ENCODE measurements around the gene STRN. TPM values are rescaled to one million over a fixed set of nuclear protein-coding genes. Genes with fewer than 3 reads are reported as not detected.

Gene STRN, protein sequence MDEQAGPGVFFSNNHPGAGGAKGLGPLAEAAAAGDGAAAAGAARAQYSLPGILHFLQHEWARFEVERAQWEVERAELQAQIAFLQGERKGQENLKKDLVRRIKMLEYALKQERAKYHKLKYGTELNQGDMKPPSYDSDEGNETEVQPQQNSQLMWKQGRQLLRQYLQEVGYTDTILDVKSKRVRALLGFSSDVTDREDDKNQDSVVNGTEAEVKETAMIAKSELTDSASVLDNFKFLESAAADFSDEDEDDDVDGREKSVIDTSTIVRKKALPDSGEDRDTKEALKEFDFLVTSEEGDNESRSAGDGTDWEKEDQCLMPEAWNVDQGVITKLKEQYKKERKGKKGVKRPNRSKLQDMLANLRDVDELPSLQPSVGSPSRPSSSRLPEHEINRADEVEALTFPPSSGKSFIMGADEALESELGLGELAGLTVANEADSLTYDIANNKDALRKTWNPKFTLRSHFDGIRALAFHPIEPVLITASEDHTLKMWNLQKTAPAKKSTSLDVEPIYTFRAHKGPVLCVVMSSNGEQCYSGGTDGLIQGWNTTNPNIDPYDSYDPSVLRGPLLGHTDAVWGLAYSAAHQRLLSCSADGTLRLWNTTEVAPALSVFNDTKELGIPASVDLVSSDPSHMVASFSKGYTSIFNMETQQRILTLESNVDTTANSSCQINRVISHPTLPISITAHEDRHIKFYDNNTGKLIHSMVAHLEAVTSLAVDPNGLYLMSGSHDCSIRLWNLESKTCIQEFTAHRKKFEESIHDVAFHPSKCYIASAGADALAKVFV
- total RNA-seq (10 to 100 TPM; 25.4 to 27.3 TPM), polyA plus RNA-seq (ENCODE audit: insufficient read length in 6 of 6) (10 to 100 TPM; 19.5 to 27.0 (median 24.9) TPM)
- long read RNA-seq, donor 1 = 0 reads
- long read RNA-seq, donor 2, partial matches to known transcripts = 11 of 11 reads
- long read RNA-seq, donor 2, other reads (novel, unspliced or antisense) = 0 of 11 reads
- long read RNA-seq, donor 3 = 0 reads
- long read RNA-seq, donor 4, partial matches to known transcripts = 3 of 4 reads
- long read RNA-seq, donor 4, other reads (novel, unspliced or antisense) = 1 of 4 reads
- long read RNA-seq, donor 5 = 0 reads
- long read RNA-seq, donor 6 = 0 reads
- long read RNA-seq, donor 7 = 0 reads
- long read RNA-seq, donor 8 = 0 reads
- long read RNA-seq, donor 9 = 0 reads
- long read RNA-seq, donor 10, partial matches to known transcripts = 6 of 6 reads
- long read RNA-seq, donor 10, other reads (novel, unspliced or antisense) = 0 of 6 reads
- long read RNA-seq, donor 11, partial matches to known transcripts = 16 of 17 reads
- long read RNA-seq, donor 11, other reads (novel, unspliced or antisense) = 0 of 17 reads
- long read RNA-seq, donor 12, full-length matches to known transcripts = 2 of 2 reads
- long read RNA-seq, donor 12, partial matches to known transcripts = 0 of 2 reads
- long read RNA-seq, donor 12, other reads (novel, unspliced or antisense) = 0 of 2 reads

DNA sequence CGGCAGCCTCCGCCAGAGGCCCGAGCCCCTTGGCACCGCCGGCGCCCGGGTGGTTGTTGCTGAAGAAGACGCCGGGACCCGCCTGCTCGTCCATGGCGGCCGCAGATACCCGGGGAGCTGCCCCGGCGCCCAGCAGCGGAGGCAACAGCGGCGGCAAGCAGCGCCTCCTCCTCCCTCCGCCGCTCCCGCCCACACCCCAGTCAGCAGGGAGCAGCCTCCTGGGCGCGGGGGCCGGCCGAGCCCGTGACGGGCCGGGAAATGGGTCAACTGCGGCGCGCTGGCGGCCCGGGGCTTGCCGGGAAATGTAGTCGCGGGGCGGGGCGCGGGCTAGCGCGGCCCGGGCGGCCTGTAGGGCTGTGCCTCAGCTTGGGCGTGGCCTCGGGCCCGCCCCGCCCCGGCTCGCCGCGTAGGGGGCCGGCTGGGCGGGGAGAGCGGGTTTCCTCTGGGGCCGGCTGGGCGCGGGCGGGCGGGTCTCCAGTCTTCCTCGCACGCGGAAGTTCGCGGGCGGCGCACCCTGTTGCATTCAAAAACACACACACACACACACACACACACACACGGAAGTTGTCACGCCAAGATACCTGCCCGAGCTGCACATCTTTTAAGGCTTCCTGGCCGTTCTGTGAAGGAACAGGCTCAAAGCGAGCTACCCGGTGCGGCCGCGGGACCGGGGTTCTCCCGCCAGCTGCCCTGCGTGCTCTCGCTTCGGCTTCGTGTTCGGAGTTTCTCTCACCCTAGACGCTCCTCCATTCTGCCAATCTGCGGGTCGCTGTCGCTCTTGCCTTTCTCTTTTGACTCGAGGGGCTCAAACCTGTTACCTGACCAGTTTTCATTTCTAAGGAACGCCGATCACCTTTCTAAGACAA lies at the start of gene STRN:
STRN (minus strand) TSS at position 167 of the 866 bp plus-strand sequence; CDS start at position 94, 73 bp downstream.
- peak; percentile 96 to 100 (median 98) for DNase-seq
- Histone ChIP-seq H3K36me3 (no peaks in the 10 kb centered on the region), H3K27ac (peak within 1 kb of the TSS; percentile 86 to 89), H3K4me1 (peaks cover 17 to 37% of the 10 kb centered on the region in 2 donors), H3K4me3 (peak within 1 kb of the TSS; percentile 93 to 98), H3K27me3 (no peaks in the 10 kb centered on the region), H3K9me3 (no peaks in the 10 kb centered on the region)
- intact Hi-C loops (cut with DNase I) = no loop called here
- TF ChIP-seq, protein P1, sequence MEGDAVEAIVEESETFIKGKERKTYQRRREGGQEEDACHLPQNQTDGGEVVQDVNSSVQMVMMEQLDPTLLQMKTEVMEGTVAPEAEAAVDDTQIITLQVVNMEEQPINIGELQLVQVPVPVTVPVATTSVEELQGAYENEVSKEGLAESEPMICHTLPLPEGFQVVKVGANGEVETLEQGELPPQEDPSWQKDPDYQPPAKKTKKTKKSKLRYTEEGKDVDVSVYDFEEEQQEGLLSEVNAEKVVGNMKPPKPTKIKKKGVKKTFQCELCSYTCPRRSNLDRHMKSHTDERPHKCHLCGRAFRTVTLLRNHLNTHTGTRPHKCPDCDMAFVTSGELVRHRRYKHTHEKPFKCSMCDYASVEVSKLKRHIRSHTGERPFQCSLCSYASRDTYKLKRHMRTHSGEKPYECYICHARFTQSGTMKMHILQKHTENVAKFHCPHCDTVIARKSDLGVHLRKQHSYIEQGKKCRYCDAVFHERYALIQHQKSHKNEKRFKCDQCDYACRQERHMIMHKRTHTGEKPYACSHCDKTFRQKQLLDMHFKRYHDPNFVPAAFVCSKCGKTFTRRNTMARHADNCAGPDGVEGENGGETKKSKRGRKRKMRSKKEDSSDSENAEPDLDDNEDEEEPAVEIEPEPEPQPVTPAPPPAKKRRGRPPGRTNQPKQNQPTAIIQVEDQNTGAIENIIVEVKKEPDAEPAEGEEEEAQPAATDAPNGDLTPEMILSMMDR (IDR thresholded peaks at IDR 0.05) = no peak
- ATAC-seq = peak; percentile 98

DNA sequence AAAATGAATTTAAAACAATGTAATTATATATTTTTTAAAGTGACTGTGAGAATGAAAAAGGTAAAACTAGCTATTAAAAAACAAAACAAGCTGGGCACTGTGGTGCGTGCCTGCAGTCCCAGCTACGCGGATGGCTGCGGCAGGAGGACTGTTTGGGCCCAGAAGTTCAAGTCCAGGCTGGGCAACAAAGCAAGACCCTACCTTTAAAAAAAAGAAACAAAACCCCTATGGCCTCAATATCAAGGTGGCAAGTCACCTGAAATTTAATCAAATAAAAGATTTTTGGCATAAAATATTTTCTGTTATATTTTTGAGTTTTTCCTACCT lies 46.9 kb upstream of the STRN start:
- Histone ChIP-seq H3K36me3 (peaks cover 0 to 84% of the 10 kb centered on the region in 2 donors), H3K4me1 (peaks cover 0 to 8% of the 10 kb centered on the region in 2 donors), H3K4me3 (no peak overlapping the region), H3K27ac (peak overlapping the region in 1 of 2 donors; percentile 42), H3K27me3 (no peaks in the 10 kb centered on the region), H3K9me3 (no peaks in the 10 kb centered on the region)
- TF ChIP-seq, protein P1 (IDR thresholded peaks at IDR 0.05) = no peak
- no peak for ATAC-seq
- intact Hi-C loops (cut with DNase I) = no loop called here
- DNase-seq = no peak

DNA sequence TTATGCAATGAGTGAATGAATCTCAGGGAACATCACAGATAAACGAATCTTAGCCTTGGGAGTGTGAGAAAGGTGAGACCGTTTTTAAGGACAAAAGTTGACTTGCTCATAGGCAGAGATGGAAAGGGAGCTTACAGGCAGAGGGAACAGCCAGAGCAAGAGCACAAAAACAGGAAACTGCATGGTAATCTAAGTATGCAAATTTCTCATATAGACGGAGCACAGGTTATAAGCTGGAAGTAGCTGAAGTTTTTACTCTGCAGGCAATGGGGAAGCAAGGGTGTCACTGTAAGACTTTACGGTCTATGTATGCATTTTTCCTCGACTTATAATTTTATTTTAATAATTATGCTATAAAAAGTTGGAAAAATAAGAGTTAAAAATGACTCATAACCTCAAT lies 44.8 kb upstream of the STRN start:
- no peak for DNase-seq
- ATAC-seq = no peak
- H3K4me3 ChIP-seq = no peak overlapping the region
- TF ChIP-seq, protein P1 (IDR thresholded peaks at IDR 0.05) = no peak
- no peaks in the 10 kb centered on the region for H3K27me3 ChIP-seq
- H3K4me1 ChIP-seq = peaks cover 0 to 8% of the 10 kb centered on the region in 2 donors
- H3K27ac ChIP-seq = no peak overlapping the region
- peaks cover 0 to 84% of the 10 kb centered on the region in 2 donors for H3K36me3 ChIP-seq
- intact Hi-C loops (cut with DNase I) = no loop called here
- no peaks in the 10 kb centered on the region for H3K9me3 ChIP-seq

DNA sequence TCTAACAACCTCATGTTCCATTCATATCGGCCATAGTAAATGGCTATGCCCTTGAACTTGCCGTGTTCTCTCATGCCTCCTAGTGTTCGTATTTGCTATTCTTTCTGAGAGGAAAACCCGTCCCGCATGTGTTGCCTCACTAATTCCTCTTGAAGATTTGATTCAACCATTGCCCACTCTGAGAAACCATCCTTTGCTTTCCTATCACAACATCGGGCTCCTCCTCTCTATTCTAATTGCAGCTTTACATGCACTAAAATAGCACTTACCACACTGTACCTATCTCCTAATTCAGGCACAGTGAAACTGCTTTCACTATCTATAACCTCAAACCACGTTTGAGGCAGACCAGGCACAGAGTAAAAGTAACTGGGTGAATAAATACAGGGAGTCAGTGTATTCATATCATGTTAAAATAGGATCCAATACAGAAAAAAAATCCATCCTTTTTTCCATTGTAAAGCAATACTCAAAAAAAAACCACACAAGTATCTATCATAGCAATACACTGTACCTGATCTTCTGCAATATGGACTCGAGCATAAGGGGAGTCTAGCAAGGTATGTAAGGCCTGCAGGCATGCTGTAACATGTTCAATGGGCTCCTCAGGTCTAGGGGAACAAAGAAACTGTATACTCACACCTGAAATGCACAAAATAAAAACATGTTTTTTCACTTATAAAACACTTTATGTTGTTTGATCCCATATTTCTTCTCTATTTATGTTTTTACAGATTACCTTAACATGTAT lies 39.0 kb upstream of the STRN start:
- intact Hi-C loops (cut with DNase I) = loop anchor here in 1 of 2 donors (10.0 kb wide), 1 partner anchor 220 kb away; no protein-coding TSS in a partner anchor
- Histone ChIP-seq H3K27ac (no peak overlapping the region), H3K27me3 (no peaks in the 10 kb centered on the region), H3K4me1 (no peaks in the 10 kb centered on the region), H3K36me3 (peaks cover 0 to 93% of the 10 kb centered on the region in 2 donors), H3K9me3 (no peaks in the 10 kb centered on the region), H3K4me3 (no peak overlapping the region)
- ATAC-seq (peak; percentile 71), DNase-seq (peak in 2 of 4 donors; percentile 6 to 16)
- TF ChIP-seq, protein P1 (IDR thresholded peaks at IDR 0.05) = peak; percentile 20 to 23
